Motor neuron (in vitro differentiated cells): ENCODE results near the gene WRAP73. TPM values are rescaled to one million over a fixed set of nuclear protein-coding genes. Genes with fewer than 3 reads are reported as not detected.

Source experiments
- ATAC-seq, 8 experiments: fragments of 200-7000 bp; cut with Tn5 transposase; replicated peaks in 6 of 8; 2 replicates each; pipeline ENCODE4 v1.8.0; 2021; ENCODE audit warnings: mild to moderate bottlenecking in 8 of 8, moderate library complexity in 8 of 8
- H3K27ac ChIP-seq, 2 donors: fragments of 250-450 bp; sonication (Bioruptor Pico); 2 replicates each; pipeline ENCODE4 v1.9.0; 2021; ENCODE audit warnings: antibody characterized with exemption in 2 of 2, mild to moderate bottlenecking in 2 of 2, moderate library complexity in 1 of 2
- H3K4me1 ChIP-seq, 2 donors: fragments of 250-450 bp; sonication (Bioruptor Pico); replicated peaks in 1 of 2; 2 replicates each; pipeline ENCODE4 v1.6.1; 2021; ENCODE audit warnings: antibody characterized with exemption in 2 of 2, mild to moderate bottlenecking in 2 of 2, moderate library complexity in 1 of 2
- H3K4me3 ChIP-seq, 5 donors: fragments of 250-450 bp; sonication (Bioruptor Pico); 2 replicates each; pipeline ENCODE4 v1.9.0; 2021; ENCODE audit warnings: antibody characterized with exemption in 5 of 5, mild to moderate bottlenecking in 5 of 5, moderate library complexity in 4 of 5
- WGBS, 10 experiments: fragments of 450-650 bp; shearing (Covaris generic); methylation state at CpG; one replicate each; pipeline ENCODE4 v1.0.0; 2022; 5-methylcytosine and 5-hydroxymethylcytosine counted together
- in situ Hi-C, 9 experiments: fragments of 400-800 bp; cut with MboI; loops; one replicate each; pipeline ENCODE4 v1.15.0; 2021; ENCODE audit warnings: low sequenced_read_pairs in 9 of 9, low pct_unique_long_range_greater_than_20kb in 2 of 9; ENCODE audit not compliant: unreplicated experiment in 9 of 9
- total RNA-seq, 8 experiments: library from RNA; unstranded; fragments of 300-600 nt; gene quantifications; 2 replicates each; pipeline versions ENCODE4 v1.2.3 to v1.2.4, GENCODE V29; 2022

The WRAP73 gene
- total RNA-seq, 8 experiments from 2014 or later, result 10.4 to 21.3 (median 17.1) TPM

- H3K4me3 ChIP-seq, result no peak overlapping the region
- 15 to 90% (median 54%) methylated on average over 2 to 17 of the region's 26 CpGs; no CpG with 5 or more reads in 3 of the 10 experiments for WGBS, 10 experiments
- H3K4me1 ChIP-seq, result peaks cover 0 to 4% of the 10 kb centered on the region in 2 donors
- in situ Hi-C loops, result no loop called here
- no peak overlapping the region for H3K27ac ChIP-seq
- peak in 3 of 8 experiments; percentile 14 to 27 (median 25) for ATAC-seq
Observed at GRCh38 chr1:3657578-3658230, 7.8 kb upstream of the WRAP73 start.

- 0 to 76% (median 34%) methylated on average over 1 to 5 of the region's 6 CpGs; no CpG with 5 or more reads in 3 of the 10 experiments for WGBS, 10 experiments
- no peak for ATAC-seq
- Histone ChIP-seq H3K4me3 (no peak overlapping the region), H3K27ac (no peak overlapping the region), H3K4me1 (peaks cover 0 to 4% of the 10 kb centered on the region in 2 donors)
- in situ Hi-C loops, result no loop called here
Observed at GRCh38 chr1:3657096-3657475, 7.2 kb upstream of the WRAP73 start.

- no peak for ATAC-seq
- peaks cover 0 to 4% of the 10 kb centered on the region in 2 donors for H3K4me1 ChIP-seq
- WGBS, 10 experiments, result 52 to 94% (median 82%) methylated on average over 1 to 13 of the region's 13 CpGs; no CpG with 5 or more reads in 2 of the 10 experiments
- no peak overlapping the region for H3K27ac ChIP-seq
- H3K4me3 ChIP-seq, result no peak overlapping the region
- in situ Hi-C loops, result no loop called here
Observed at GRCh38 chr1:3656450-3657095, 6.7 kb upstream of the WRAP73 start.

GRCh38 chr1:3654549-3655281, 4.8 kb upstream of the WRAP73 start:
- in situ Hi-C loops, result no loop called here
- H3K4me3 ChIP-seq, result no peak overlapping the region
- ATAC-seq, result no peak
- H3K27ac ChIP-seq, result no peak overlapping the region
- WGBS, 10 experiments, result 0 to 75% (median 51%) methylated on average over 1 to 19 of the region's 22 CpGs; no CpG with 5 or more reads in 4 of the 10 experiments
- H3K4me1 ChIP-seq, result peaks cover 0 to 4% of the 10 kb centered on the region in 2 donors

GRCh38 chr1:3653286-3653618, 3.3 kb upstream of the WRAP73 start:
- peaks cover 7 to 9% of the 10 kb centered on the region in 2 donors for H3K4me1 ChIP-seq
- WGBS, 10 experiments, result 3 to 13% (median 9%) methylated on average over 2 to 8 of the region's 10 CpGs; no CpG with 5 or more reads in 6 of the 10 experiments
- in situ Hi-C loops, result no loop called here
- no peak overlapping the region for H3K27ac ChIP-seq
- no peak for ATAC-seq
- no peak overlapping the region for H3K4me3 ChIP-seq

- in situ Hi-C loops, result no loop called here
- Histone ChIP-seq H3K4me1 (peaks cover 5 to 7% of the 10 kb centered on the region in 2 donors), H3K4me3 (peak overlapping the region in 1 of 5 donors; percentile 5), H3K27ac (no peak overlapping the region)
- 0 to 7% (median 0%) methylated on average over 7 to 11 of the region's 68 CpGs; no CpG with 5 or more reads in 7 of the 10 experiments for WGBS, 10 experiments
- peak in 2 of 8 experiments; percentile 8 to 17 for ATAC-seq
Observed at GRCh38 chr1:3652548-3653285, 2.8 kb upstream of the WRAP73 start.

GRCh38 chr1:3651930-3652547, 2.1 kb upstream of the WRAP73 start, which contains the start of gene TP73:
Gene TP73 (plus strand): TSS chr1:3652516. CDS start chr1:3682366, 29,850 bp downstream.
- Histone ChIP-seq H3K4me3 (peak within 1 kb of the TSS in 1 of 5 donors; percentile 5), H3K27ac (no peak within 1 kb of the TSS), H3K4me1 (peaks cover 5 to 7% of the 10 kb centered on the region in 2 donors)
- WGBS, 10 experiments, result 0% methylated on average over 17 of the region's 80 CpGs; no CpG with 5 or more reads in 9 of the 10 experiments
- peak in 3 of 8 experiments; percentile 2 to 7 (median 3) for ATAC-seq
- in situ Hi-C loops, result no loop called here

- H3K4me3 ChIP-seq, result no peak overlapping the region
- no peak overlapping the region for H3K27ac ChIP-seq
- no peak for ATAC-seq
- WGBS, 10 experiments, result 0 to 30% (median 24%) methylated on average over 2 to 10 of the region's 83 CpGs; no CpG with 5 or more reads in 7 of the 10 experiments
- H3K4me1 ChIP-seq, result peaks cover 5 to 7% of the 10 kb centered on the region in 2 donors
- in situ Hi-C loops, result no loop called here
Observed at GRCh38 chr1:3651026-3651929, 1.4 kb upstream of the WRAP73 start.

GRCh38 chr1:3650248-3651025, 534 bp upstream of the WRAP73 start:
- 4 to 48% (median 21%) methylated on average over 4 to 29 of the region's 50 CpGs for WGBS, 10 experiments
- Histone ChIP-seq H3K4me1 (peaks cover 5 to 7% of the 10 kb centered on the region in 2 donors), H3K27ac (no peak overlapping the region), H3K4me3 (peak overlapping the region in 4 of 5 donors; percentile 57 to 90 (median 70))
- no peak for ATAC-seq
- in situ Hi-C loops, result no loop called here

- in situ Hi-C loops, result no loop called here
- no peak overlapping the region for H3K4me3 ChIP-seq
- ATAC-seq, result no peak
- peaks cover 5 to 7% of the 10 kb centered on the region in 2 donors for H3K4me1 ChIP-seq
- WGBS, 10 experiments, result 80 to 100% (median 89%) methylated on average over 2 to 19 of the region's 20 CpGs; no CpG with 5 or more reads in 2 of the 10 experiments
- no peak overlapping the region for H3K27ac ChIP-seq
Observed at GRCh38 chr1:3646596-3646995, 3.3 kb downstream of the WRAP73 start.
